ENCODE results near the gene PLA2G4E. TPM values are rescaled to one million over a fixed set of nuclear protein-coding genes. Genes with fewer than 3 reads are reported as not detected.

Gene PLA2G4E
- polyA plus RNA-seq, 1 donor (not counting 4 experiments of a cell fraction or from before 2014, with no cell fraction given): 3.5 TPM

DNA sequence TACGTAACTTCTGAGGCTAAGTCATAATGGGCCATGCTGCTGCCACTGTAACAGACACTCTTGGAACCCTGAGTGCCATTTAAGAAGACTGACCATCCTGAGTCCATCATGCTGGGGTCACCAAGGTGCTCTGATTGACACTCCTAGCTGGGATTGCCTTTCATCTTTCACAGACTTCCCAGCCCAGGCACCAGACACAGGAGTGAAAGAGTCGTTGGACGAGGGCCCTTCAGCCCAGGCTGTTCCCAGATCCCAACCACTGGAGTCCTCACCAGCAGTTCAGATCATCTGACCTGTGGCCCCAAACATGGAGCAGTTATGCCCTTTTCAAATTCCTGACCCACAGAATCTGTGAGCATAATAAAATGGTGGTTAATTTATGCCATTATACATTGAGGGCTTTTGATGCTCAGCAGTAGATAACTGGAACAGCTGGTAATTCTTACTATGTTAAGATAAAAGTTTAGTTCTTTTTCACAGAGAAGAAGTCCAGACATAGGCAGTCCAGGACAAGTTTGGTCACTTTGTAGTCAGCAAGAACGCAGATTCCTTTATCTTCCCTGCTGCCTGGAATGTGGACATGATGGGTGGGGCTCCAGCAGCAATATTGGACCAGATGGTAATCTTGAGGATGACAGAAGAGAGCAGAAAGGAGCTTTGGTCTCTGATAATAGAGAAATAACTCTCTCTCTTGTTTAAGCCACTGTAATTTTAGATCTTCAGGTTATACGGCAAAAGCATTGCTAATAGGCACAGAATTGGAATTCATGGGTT lies 41.2 kb downstream of the PLA2G4E start:
- Histone ChIP-seq H3K9me1 (ENCODE audit: control insufficient read depth, extremely low read depth, insufficient read depth, low read length) (no peaks in the 10 kb centered on the region), H3K27me3 (ENCODE audit: control insufficient read depth, extremely low read depth, insufficient read depth, low read length) (no peaks in the 10 kb centered on the region), H3K9me3 (ENCODE audit: control insufficient read depth, low read depth, low read length) (no peaks in the 10 kb centered on the region), H3K9ac (ENCODE audit: control insufficient read depth, extremely low read depth, insufficient read depth, low read length) (no peak overlapping the region), H2AFZ (ENCODE audit: control insufficient read depth, low read length) (no peak overlapping the region), H3K4me1 (ENCODE audit: control insufficient read depth, extremely low read depth, insufficient read depth, low read length) (peaks cover 13% of the 10 kb centered on the region), H3K36me3 (ENCODE audit: control insufficient read depth in 2 of 2, extremely low read depth in 1 of 2, insufficient read depth in 2 of 2, low read length in 2 of 2) (no peaks in the 10 kb centered on the region), H3K27ac (ENCODE audit: control insufficient read depth, insufficient read depth, low read length) (no peak overlapping the region), H3K79me2 (ENCODE audit: control insufficient read depth, insufficient read depth, low read length) (no peaks in the 10 kb centered on the region), H3K4me2 (ENCODE audit: control insufficient read depth, extremely low read depth, insufficient read depth, low read depth, low read length) (peak overlapping the region; percentile 47), H4K20me1 (ENCODE audit: control insufficient read depth, extremely low read depth, insufficient read depth, low read length) (no peaks in the 10 kb centered on the region), H3K4me3 (ENCODE audit: control insufficient read depth in 2 of 3, extremely low read depth in 1 of 3, insufficient read depth in 2 of 3, low read depth in 1 of 3, low read length in 3 of 3) (no peak overlapping the region)
- DNase-seq (ENCODE audit: low read depth, low spot score) (no peak), FAIRE-seq (peak; percentile 29)
- no peak for TF ChIP-seq EZH2 (IDR thresholded peaks at IDR 0.05; ENCODE audit: low read length)
- TF ChIP-seq, protein P1, sequence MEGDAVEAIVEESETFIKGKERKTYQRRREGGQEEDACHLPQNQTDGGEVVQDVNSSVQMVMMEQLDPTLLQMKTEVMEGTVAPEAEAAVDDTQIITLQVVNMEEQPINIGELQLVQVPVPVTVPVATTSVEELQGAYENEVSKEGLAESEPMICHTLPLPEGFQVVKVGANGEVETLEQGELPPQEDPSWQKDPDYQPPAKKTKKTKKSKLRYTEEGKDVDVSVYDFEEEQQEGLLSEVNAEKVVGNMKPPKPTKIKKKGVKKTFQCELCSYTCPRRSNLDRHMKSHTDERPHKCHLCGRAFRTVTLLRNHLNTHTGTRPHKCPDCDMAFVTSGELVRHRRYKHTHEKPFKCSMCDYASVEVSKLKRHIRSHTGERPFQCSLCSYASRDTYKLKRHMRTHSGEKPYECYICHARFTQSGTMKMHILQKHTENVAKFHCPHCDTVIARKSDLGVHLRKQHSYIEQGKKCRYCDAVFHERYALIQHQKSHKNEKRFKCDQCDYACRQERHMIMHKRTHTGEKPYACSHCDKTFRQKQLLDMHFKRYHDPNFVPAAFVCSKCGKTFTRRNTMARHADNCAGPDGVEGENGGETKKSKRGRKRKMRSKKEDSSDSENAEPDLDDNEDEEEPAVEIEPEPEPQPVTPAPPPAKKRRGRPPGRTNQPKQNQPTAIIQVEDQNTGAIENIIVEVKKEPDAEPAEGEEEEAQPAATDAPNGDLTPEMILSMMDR (optimal IDR thresholded peaks at IDR 0.05 in 1 of 3, IDR thresholded peaks at IDR 0.05 in 1 of 3, conservative IDR thresholded peaks at IDR 0.05 in 1 of 3; ENCODE audit: extremely low read depth in 1 of 3, insufficient read depth in 2 of 3, low read length in 3 of 3): no peak
- dilution Hi-C loops (cut with MboI; ENCODE audit: extremely low pct_ligation_motif_present, low sequenced_read_pairs): no loop called here

DNA sequence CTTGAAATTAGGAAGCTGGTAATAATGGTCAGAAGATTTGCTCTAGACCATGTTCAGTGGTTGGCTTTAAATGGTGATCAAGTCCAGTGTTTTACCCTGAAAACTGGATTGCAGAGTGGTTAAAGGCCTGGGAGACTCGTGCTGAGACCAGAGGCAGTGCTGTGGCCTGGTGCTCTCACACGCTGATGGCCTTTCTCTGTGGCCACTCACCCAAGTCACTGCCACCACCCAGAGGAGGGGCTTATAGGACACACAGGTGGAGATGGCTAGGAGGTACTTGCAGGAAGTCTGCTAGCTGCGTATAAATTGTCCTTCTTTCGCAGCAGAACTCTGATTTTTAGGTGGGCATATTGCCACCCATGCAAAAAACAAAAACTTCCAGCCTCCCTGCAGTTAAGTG lies 42.3 kb downstream of the PLA2G4E start:
- no peaks in the 10 kb centered on the region for H3K79me2 ChIP-seq (ENCODE audit: control insufficient read depth, insufficient read depth, low read length)
- H3K9ac ChIP-seq (ENCODE audit: control insufficient read depth, extremely low read depth, insufficient read depth, low read length): no peak overlapping the region
- H3K4me3 ChIP-seq (ENCODE audit: control insufficient read depth in 2 of 3, extremely low read depth in 1 of 3, insufficient read depth in 2 of 3, low read depth in 1 of 3, low read length in 3 of 3): no peak overlapping the region
- H3K36me3 ChIP-seq (ENCODE audit: control insufficient read depth in 2 of 2, extremely low read depth in 1 of 2, insufficient read depth in 2 of 2, low read length in 2 of 2): no peaks in the 10 kb centered on the region
- H3K27me3 ChIP-seq (ENCODE audit: control insufficient read depth, extremely low read depth, insufficient read depth, low read length): no peaks in the 10 kb centered on the region
- no peaks in the 10 kb centered on the region for H3K9me1 ChIP-seq (ENCODE audit: control insufficient read depth, extremely low read depth, insufficient read depth, low read length)
- no peak for TF ChIP-seq EZH2 (IDR thresholded peaks at IDR 0.05; ENCODE audit: low read length)
- TF ChIP-seq, protein P1 (optimal IDR thresholded peaks at IDR 0.05 in 1 of 3, IDR thresholded peaks at IDR 0.05 in 1 of 3, conservative IDR thresholded peaks at IDR 0.05 in 1 of 3; ENCODE audit: extremely low read depth in 1 of 3, insufficient read depth in 2 of 3, low read length in 3 of 3): no peak
- no peak overlapping the region for H3K4me2 ChIP-seq (ENCODE audit: control insufficient read depth, extremely low read depth, insufficient read depth, low read depth, low read length)
- no peak overlapping the region for H3K27ac ChIP-seq (ENCODE audit: control insufficient read depth, insufficient read depth, low read length)
- DNase-seq (ENCODE audit: low read depth, low spot score): no peak
- FAIRE-seq: no peak
- H2AFZ ChIP-seq (ENCODE audit: control insufficient read depth, low read length): no peak overlapping the region
- dilution Hi-C loops (cut with MboI; ENCODE audit: extremely low pct_ligation_motif_present, low sequenced_read_pairs): no loop called here
- peaks cover 13% of the 10 kb centered on the region for H3K4me1 ChIP-seq (ENCODE audit: control insufficient read depth, extremely low read depth, insufficient read depth, low read length)
- no peaks in the 10 kb centered on the region for H4K20me1 ChIP-seq (ENCODE audit: control insufficient read depth, extremely low read depth, insufficient read depth, low read length)
- no peaks in the 10 kb centered on the region for H3K9me3 ChIP-seq (ENCODE audit: control insufficient read depth, low read depth, low read length)

Data from keratinocyte (primary cell).